H1 (cell line): ENCODE measurements around the gene MACIR. TPM values are rescaled to one million over a fixed set of nuclear protein-coding genes. Genes with fewer than 3 reads are reported as not detected.

Experiments
- CTCF ChIA-PET: fragments of 300-600 bp; sonication (Branson Sonifier 250); formaldehyde crosslinking; loops from one replicate; lab custom pipeline; 2021; ENCODE audit not compliant: partially characterized antibody; lab: Charles Lee
- POLR2A ChIA-PET: fragments of 300-600 bp; sonication (Branson Sonifier 250); formaldehyde crosslinking; loops from one replicate; lab custom pipeline; 2021; ENCODE audit warnings: inconsistent platforms; ENCODE audit not compliant: partially characterized antibody; lab: Charles Lee
- DNase-seq, 2 experiments: peaks; one replicate each; pipeline versions ENCODE4 v3.0.0 to v3.0.0-alpha.2; 2010 to 2022; ENCODE audit warnings: low spot score in 2 of 2, low read depth in 1 of 2, mixed read lengths in 1 of 2
- FAIRE-seq: peaks from 2 replicates; lab custom pipeline; 2011; peaks lifted over from hg19 to GRCh38; lab: Jason Lieb, UNC
- H2AFZ ChIP-seq: 2 replicates; pipeline ENCODE4 v1.8.1; 2012; ENCODE audit warnings: low read length, inconsistent platforms
- H2AK5ac ChIP-seq: 2 replicates; pipeline ENCODE4 v1.6.1; 2013; ENCODE audit warnings: low read depth, low read length
- H2BK120ac ChIP-seq: replicated peaks from 2 replicates; pipeline ENCODE3; 2013; ENCODE audit warnings: low read depth, low read length, inconsistent platforms
- H2BK12ac ChIP-seq: 2 replicates; pipeline ENCODE4 v1.6.1; 2013; ENCODE audit warnings: low read depth, low read length
- H2BK15ac ChIP-seq: 2 replicates; pipeline ENCODE4 v1.6.1; 2013; ENCODE audit warnings: low read length
- H2BK20ac ChIP-seq: 2 replicates; pipeline ENCODE4 v1.6.1; 2013; ENCODE audit warnings: low read length
- H2BK5ac ChIP-seq: 2 replicates; pipeline ENCODE4 v1.6.1; 2013; ENCODE audit warnings: low read depth, low read length
- H3K14ac ChIP-seq: 2 replicates; pipeline ENCODE4 v1.6.1; 2013; ENCODE audit warnings: inconsistent platforms; ENCODE audit not compliant: insufficient read length
- H3K18ac ChIP-seq: 2 replicates; pipeline ENCODE4 v1.6.1; 2013; ENCODE audit warnings: low read length; ENCODE audit errors: extremely low read depth
- H3K23ac ChIP-seq: 2 replicates; pipeline ENCODE4 v1.6.1; 2013; ENCODE audit warnings: inconsistent platforms; ENCODE audit not compliant: insufficient read length
- H3K23me2 ChIP-seq: 2 replicates; pipeline ENCODE4 v1.6.1; 2013; ENCODE audit warnings: low read depth, low read length
- H3K27ac ChIP-seq: 2 replicates; pipeline ENCODE4 v1.6.1; 2011; ENCODE audit warnings: low read depth, low read length, inconsistent platforms
- H3K27me3 ChIP-seq, 4 experiments: replicated peaks in 1 of 4; 1 replicate in 1 of 4; 2 replicates in 3 of 4; pipeline versions ENCODE4 v1.6.1 to v1.8.1; 2011 to 2013; ENCODE audit warnings: low read length in 3 of 4, mild to moderate bottlenecking in 3 of 4, inconsistent platforms in 2 of 4, mixed read lengths in 2 of 4, moderate library complexity in 1 of 4; ENCODE audit not compliant: control insufficient read depth in 3 of 4, insufficient read depth in 3 of 4; ENCODE audit errors: extremely low read depth in 1 of 4
- H3K36me3 ChIP-seq, 4 experiments: 2 replicates each; pipeline versions ENCODE4 v1.6.1 to v1.8.1; 2011 to 2013; ENCODE audit warnings: mild to moderate bottlenecking in 4 of 4, low read length in 3 of 4, moderate library complexity in 2 of 4, control low read depth in 1 of 4, inconsistent platforms in 1 of 4; ENCODE audit not compliant: insufficient read depth in 4 of 4, control insufficient read depth in 2 of 4
- H3K4ac ChIP-seq: replicated peaks from 2 replicates; pipeline ENCODE3; 2013; ENCODE audit warnings: low read length, low read depth, mixed read lengths, inconsistent platforms; ENCODE audit not compliant: insufficient read length
- H3K4me1 ChIP-seq, 4 experiments: replicated peaks in 1 of 4; 1 replicate in 1 of 4; 2 replicates in 3 of 4; pipeline versions ENCODE4 v1.6.1 to v1.8.1; 2011 to 2013; ENCODE audit warnings: low read length in 3 of 4, inconsistent platforms in 2 of 4, mixed read lengths in 1 of 4; ENCODE audit not compliant: insufficient read depth in 4 of 4, control insufficient read depth in 3 of 4
- H3K4me2 ChIP-seq, 2 experiments: 2 replicates each; pipeline versions ENCODE4 v1.6.1 to v1.8.1; 2011 to 2013; ENCODE audit warnings: low read depth in 2 of 2, low read length in 2 of 2, control low read depth in 1 of 2, inconsistent platforms in 1 of 2, mild to moderate bottlenecking in 1 of 2; ENCODE audit not compliant: insufficient read depth in 1 of 2
- H3K4me3 ChIP-seq, 4 experiments: fragments of 200-600, 300-600 bp in 1 of 4; sonication (generic), shearing (Covaris generic), sonication (Bioruptor Twin) in 1 of 4; 2 replicates each; pipeline versions ENCODE4 v1.5.1 to v1.8.1; 2011 to 2016; ENCODE audit warnings: low read length in 4 of 4, low read depth in 3 of 4, control low read depth in 2 of 4, inconsistent platforms in 2 of 4, mild to moderate bottlenecking in 2 of 4, mixed read lengths in 1 of 4, moderate library complexity in 1 of 4; ENCODE audit not compliant: insufficient read depth in 2 of 4; ENCODE audit errors: extremely low read depth in 1 of 4
- H3K56ac ChIP-seq: replicated peaks from 2 replicates; pipeline ENCODE3; 2013; ENCODE audit warnings: low read depth, mild to moderate bottlenecking, mixed read lengths, low read length, inconsistent platforms; ENCODE audit not compliant: insufficient read length
- H3K79me1 ChIP-seq: 2 replicates; pipeline ENCODE4 v1.6.1; 2013; ENCODE audit warnings: low read depth, low read length, control low read depth
- H3K79me2 ChIP-seq, 2 experiments: 2 replicates each; pipeline versions ENCODE4 v1.6.1 to v1.8.1; 2012 to 2013; ENCODE audit warnings: low read length in 2 of 2, mild to moderate bottlenecking in 2 of 2, inconsistent platforms in 1 of 2; ENCODE audit not compliant: insufficient read depth in 2 of 2, control insufficient read depth in 1 of 2
- H3K9ac ChIP-seq, 4 experiments: replicated peaks in 1 of 4; 1 replicate in 1 of 4; 2 replicates in 3 of 4; pipeline versions ENCODE4 v1.6.1 to v1.8.1; 2011 to 2013; ENCODE audit warnings: low read depth in 3 of 4, low read length in 3 of 4, control low read depth in 2 of 4, mild to moderate bottlenecking in 2 of 4, moderate library complexity in 2 of 4, inconsistent platforms in 1 of 4; ENCODE audit errors: extremely low read depth in 1 of 4
- H3K9me3 ChIP-seq, 2 experiments: 2 replicates each; pipeline versions ENCODE4 v1.6.1 to v1.8.1; 2012 to 2013; ENCODE audit warnings: mild to moderate bottlenecking in 2 of 2, moderate library complexity in 2 of 2, control low read depth in 1 of 2, inconsistent platforms in 1 of 2, low read depth in 1 of 2, low read length in 1 of 2, mixed read lengths in 1 of 2; ENCODE audit not compliant: insufficient read depth in 2 of 2
- H4K20me1 ChIP-seq, 2 experiments: replicated peaks in 1 of 2; 2 replicates each; pipeline versions ENCODE3 to v1.8.1; 2011 to 2013; ENCODE audit warnings: inconsistent platforms in 2 of 2, low read length in 2 of 2, mild to moderate bottlenecking in 1 of 2; ENCODE audit not compliant: insufficient read depth in 2 of 2, control insufficient read depth in 1 of 2
- H4K5ac ChIP-seq: 2 replicates; pipeline ENCODE4 v1.6.1; 2013; ENCODE audit warnings: low read length, low read depth, mixed read lengths, inconsistent platforms; ENCODE audit not compliant: insufficient read length
- H4K8ac ChIP-seq: 2 replicates; pipeline ENCODE4 v1.8.0; 2013; ENCODE audit warnings: mild to moderate bottlenecking, moderate library complexity, low read length, inconsistent platforms; ENCODE audit not compliant: insufficient read depth; ENCODE audit errors: extremely low read depth
- H4K91ac ChIP-seq: replicated peaks from 2 replicates; pipeline ENCODE3; 2013; ENCODE audit warnings: low read length, mixed read lengths, inconsistent platforms; ENCODE audit not compliant: insufficient read length
- CHD7 ChIP-seq: fragments of 300-600 bp; sonication (generic); IDR thresholded peaks from 2 replicates; pipeline ENCODE4 v1.7.1; 2012; ENCODE audit warnings: low read length, moderate library complexity, mild to moderate bottlenecking, inconsistent platforms; ENCODE audit not compliant: insufficient replicate concordance
- whole genome bisulfite sequencing, 2 experiments: shearing (Covaris generic) in 1 of 2; methylation state at CpG; one replicate each; pipeline versions ENCODE4 v1.1.6 to v1.1.7; 2013 to 2015; ENCODE audit warnings: low lambda C conversion rate in 2 of 2, mixed read lengths in 2 of 2, inconsistent platforms in 1 of 2, low coverage in 1 of 2, missing lambda C conversion rate in 1 of 2; ENCODE audit not compliant: insufficient replicate concordance in 2 of 2, insufficient coverage in 1 of 2, insufficient read length in 1 of 2; ENCODE audit errors: extremely low coverage in 1 of 2, missing lambda C conversion rate in 1 of 2; 5-methylcytosine and 5-hydroxymethylcytosine counted together
- polyA plus RNA-seq, 7 experiments: library from polyadenylated mRNA; depleted of rRNA in 3 of 7; stranded (reverse) in 5 of 7; unstranded in 2 of 7; fragments of >200 nt in 5 of 7; fragments of 200-250 nt in 2 of 7; gene quantifications; 1 replicate in 5 of 7; 2 replicates in 1 of 7; 4 replicates in 1 of 7; pipeline versions ENCODE4 v1.2.1 to v1.2.3, GENCODE V29; 2011 to 2013; ENCODE audit warnings: missing spikeins in 2 of 7, mixed read lengths in 2 of 7
- total RNA-seq: library from RNA; stranded (reverse); fragmentation: NEBNext Ultra II Directional; extraction: Animal tissue kit (Norgen Biotek cat#: 25700); gene quantifications from 2 replicates; pipeline ENCODE4 v1.2.1, GENCODE V29; 2021

MACIR gene
- total and polyA plus RNA-seq, 2 of the 8 experiments (the other 6 are each of a cell fraction or from before 2014, with no cell fraction given) = 8.0 to 19.2 TPM

- WGBS, 2 experiments = 88% methylated on average over 3 of the region's 3 CpGs; no CpG with 5 or more reads in 1 of the 2 experiments
- Histone ChIP-seq H3K23ac (no peak overlapping the region), H2AK5ac (no peak overlapping the region), H3K4ac (no peak overlapping the region), H4K8ac (no peak overlapping the region), H2BK12ac (no peak overlapping the region), H3K56ac (no peak overlapping the region), H3K23me2 (no peaks in the 10 kb centered on the region; the same call in 1 of the 2 replicates), H3K9ac (no peak overlapping the region), H3K9me3 (no peaks in the 10 kb centered on the region), H4K91ac (no peak overlapping the region), H3K36me3 (no peaks in the 10 kb centered on the region), H3K4me1 (no peaks in the 10 kb centered on the region), H2BK20ac (no peak overlapping the region), H4K5ac (no peak overlapping the region), H2BK5ac (no peak overlapping the region), H2BK15ac (no peak overlapping the region), H4K20me1 (no peaks in the 10 kb centered on the region), H2BK120ac (no peak overlapping the region), H3K79me2 (no peaks in the 10 kb centered on the region), H2AFZ (no peak overlapping the region), H3K27me3 (no peaks in the 10 kb centered on the region), H3K4me3 (no peak overlapping the region), H3K18ac (no peak overlapping the region), H3K14ac (no peak overlapping the region), H3K27ac (no peak overlapping the region), H3K79me1 (no peaks in the 10 kb centered on the region), H3K4me2 (no peak overlapping the region)
- POLR2A ChIA-PET = no interaction called here
- FAIRE-seq (no peak), DNase-seq (no peak)
- CTCF ChIA-PET = no interaction called here
- TF ChIP-seq CHD7 = no peak
Observed at GRCh38 chr5:103313056-103313455, 54.5 kb downstream of the MACIR start.
